ENCODE results near the gene DSCAM. TPM values are rescaled to one million over a fixed set of nuclear protein-coding genes. Genes with fewer than 3 reads are reported as not detected.

The DSCAM gene
- total and polyA plus RNA-seq, 2 experiments from 2014 or later: not detected

DNA sequence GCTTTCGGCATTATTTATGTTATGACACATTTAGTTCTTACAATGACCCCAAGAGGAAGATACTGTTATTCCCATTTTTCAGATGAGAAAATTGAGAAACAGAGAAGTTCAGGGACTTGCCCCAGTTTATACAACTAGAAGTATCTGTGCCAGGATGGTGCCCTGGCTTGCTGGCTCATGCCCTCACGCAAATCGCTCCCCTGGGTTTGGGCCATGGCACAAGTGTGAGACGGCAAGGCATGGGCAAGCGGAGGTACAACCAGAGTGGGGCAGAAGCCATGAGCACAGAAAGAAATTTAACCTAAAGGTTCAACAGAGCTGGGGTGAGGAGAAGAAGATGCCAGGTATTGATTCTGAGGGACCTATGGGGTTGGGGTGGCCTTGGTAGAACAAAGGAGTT is 469.8 kb downstream of the DSCAM start:
- H3K4me1 ChIP-seq (ENCODE audit: insufficient read depth): no peaks in the 10 kb centered on the region
- no peak overlapping the region for H3K27ac ChIP-seq
- in situ Hi-C loops (cut with MboI): no loop called here
- H3K9me2 ChIP-seq (ENCODE audit: insufficient read depth): no peaks in the 10 kb centered on the region
- H3K27me3 ChIP-seq (replicated peaks; ENCODE audit: insufficient read depth): no peaks in the 10 kb centered on the region
- no peak overlapping the region for H3K4me3 ChIP-seq
- H2AFZ ChIP-seq: no peak overlapping the region
- TF ChIP-seq EZH2phosphoT487 (IDR thresholded peaks at IDR 0.05; ENCODE audit: insufficient read depth, low read depth) (no peak), EZH2 (IDR thresholded peaks at IDR 0.05; ENCODE audit: insufficient read depth, poor library complexity, severe bottlenecking) (no peak)
- H3K4me2 ChIP-seq (ENCODE audit: unreplicated experiment): no peak overlapping the region
- H3K9ac ChIP-seq: no peak overlapping the region
- DNase-seq: no peak
- peaks cover 6% of the 10 kb centered on the region for H3K9me3 ChIP-seq (ENCODE audit: low read depth)
- 57 to 60% methylated on average over 5 of the region's 5 CpGs for WGBS, 2 experiments (ENCODE audit: low coverage in 1 of 2, low lambda C conversion rate in 2 of 2, missing lambda C conversion rate in 2 of 2)
- no peaks in the 10 kb centered on the region for H3K79me2 ChIP-seq (ENCODE audit: insufficient read depth)
- no peaks in the 10 kb centered on the region for H4K20me1 ChIP-seq (ENCODE audit: insufficient read depth)
- no peaks in the 10 kb centered on the region for H3K36me3 ChIP-seq (ENCODE audit: low read depth)
- H3F3A ChIP-seq (ENCODE audit: insufficient read depth): no peaks in the 10 kb centered on the region

- no peak for DNase-seq
- Histone ChIP-seq H3F3A (ENCODE audit: insufficient read depth) (no peaks in the 10 kb centered on the region), H2AFZ (no peak overlapping the region), H3K36me3 (ENCODE audit: low read depth) (no peaks in the 10 kb centered on the region), H3K9ac (no peak overlapping the region), H3K9me2 (ENCODE audit: insufficient read depth) (no peaks in the 10 kb centered on the region), H3K27ac (no peak overlapping the region), H3K4me1 (ENCODE audit: insufficient read depth) (no peaks in the 10 kb centered on the region), H3K4me2 (ENCODE audit: unreplicated experiment) (no peak overlapping the region), H4K20me1 (ENCODE audit: insufficient read depth) (no peaks in the 10 kb centered on the region), H3K27me3 (replicated peaks; ENCODE audit: insufficient read depth) (no peaks in the 10 kb centered on the region), H3K9me3 (ENCODE audit: low read depth) (peaks cover 6% of the 10 kb centered on the region), H3K4me3 (no peak overlapping the region), H3K79me2 (ENCODE audit: insufficient read depth) (no peaks in the 10 kb centered on the region)
- TF ChIP-seq EZH2phosphoT487 (IDR thresholded peaks at IDR 0.05; ENCODE audit: insufficient read depth, low read depth): no peak
- no peak for TF ChIP-seq EZH2 (IDR thresholded peaks at IDR 0.05; ENCODE audit: insufficient read depth, poor library complexity, severe bottlenecking)
- 8 to 10% methylated on average over 2 of the region's 2 CpGs for WGBS, 2 experiments (ENCODE audit: low coverage in 1 of 2, low lambda C conversion rate in 2 of 2, missing lambda C conversion rate in 2 of 2)
- in situ Hi-C loops (cut with MboI): no loop called here
Observed at GRCh38 chr21:40373761-40374160, 473.2 kb downstream of the DSCAM start.

GRCh38 chr21:40372506-40372905 is 474.5 kb downstream of the DSCAM start:
- no peak overlapping the region for H3K27ac ChIP-seq
- in situ Hi-C loops (cut with MboI): no loop called here
- no peaks in the 10 kb centered on the region for H3K27me3 ChIP-seq (replicated peaks; ENCODE audit: insufficient read depth)
- no peak for DNase-seq
- H2AFZ ChIP-seq: no peak overlapping the region
- H3K4me2 ChIP-seq (ENCODE audit: unreplicated experiment): no peak overlapping the region
- no peak overlapping the region for H3K4me3 ChIP-seq
- peaks cover 6% of the 10 kb centered on the region for H3K9me3 ChIP-seq (ENCODE audit: low read depth)
- TF ChIP-seq EZH2 (IDR thresholded peaks at IDR 0.05; ENCODE audit: insufficient read depth, poor library complexity, severe bottlenecking) (no peak), EZH2phosphoT487 (IDR thresholded peaks at IDR 0.05; ENCODE audit: insufficient read depth, low read depth) (no peak)
- H3K9ac ChIP-seq: no peak overlapping the region
- no peaks in the 10 kb centered on the region for H3K4me1 ChIP-seq (ENCODE audit: insufficient read depth)
- no peaks in the 10 kb centered on the region for H3F3A ChIP-seq (ENCODE audit: insufficient read depth)
- no peaks in the 10 kb centered on the region for H3K36me3 ChIP-seq (ENCODE audit: low read depth)
- 31 to 39% methylated on average over 2 of the region's 2 CpGs for WGBS, 2 experiments (ENCODE audit: low coverage in 1 of 2, low lambda C conversion rate in 2 of 2, missing lambda C conversion rate in 2 of 2)
- no peaks in the 10 kb centered on the region for H3K79me2 ChIP-seq (ENCODE audit: insufficient read depth)
- no peaks in the 10 kb centered on the region for H4K20me1 ChIP-seq (ENCODE audit: insufficient read depth)
- no peaks in the 10 kb centered on the region for H3K9me2 ChIP-seq (ENCODE audit: insufficient read depth)

DNA sequence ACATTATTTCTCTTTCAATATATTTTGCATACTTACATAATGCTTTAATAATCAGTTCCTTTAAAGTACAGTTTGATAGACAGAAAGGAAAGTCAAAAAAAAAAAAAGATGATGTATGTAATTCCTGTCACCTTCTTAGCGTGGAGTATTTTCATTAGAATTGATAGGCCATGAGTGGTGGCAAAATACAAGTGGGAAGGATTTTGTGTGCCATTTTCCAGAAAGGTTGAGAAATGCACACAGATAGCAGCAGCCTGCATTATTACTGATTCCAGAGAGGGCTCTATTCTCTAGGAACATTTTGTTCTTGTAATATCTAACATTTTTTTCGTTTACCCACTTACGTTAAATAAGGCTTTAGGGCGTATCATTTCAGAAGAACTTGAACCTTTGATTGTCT is 475.6 kb downstream of the DSCAM start:
- H3F3A ChIP-seq (ENCODE audit: insufficient read depth): no peaks in the 10 kb centered on the region
- no peak overlapping the region for H3K4me3 ChIP-seq
- H3K79me2 ChIP-seq (ENCODE audit: insufficient read depth): no peaks in the 10 kb centered on the region
- H3K27me3 ChIP-seq (replicated peaks; ENCODE audit: insufficient read depth): no peaks in the 10 kb centered on the region
- WGBS, 2 experiments (ENCODE audit: low coverage in 1 of 2, low lambda C conversion rate in 2 of 2, missing lambda C conversion rate in 2 of 2): 29% methylated on average over 4 of the region's 4 CpGs
- in situ Hi-C loops (cut with MboI): no loop called here
- H2AFZ ChIP-seq: no peak overlapping the region
- H3K4me2 ChIP-seq (ENCODE audit: unreplicated experiment): no peak overlapping the region
- no peak overlapping the region for H3K9ac ChIP-seq
- H3K9me3 ChIP-seq (ENCODE audit: low read depth): peaks cover 6% of the 10 kb centered on the region
- TF ChIP-seq EZH2 (IDR thresholded peaks at IDR 0.05; ENCODE audit: insufficient read depth, poor library complexity, severe bottlenecking) (no peak), EZH2phosphoT487 (IDR thresholded peaks at IDR 0.05; ENCODE audit: insufficient read depth, low read depth) (no peak)
- no peaks in the 10 kb centered on the region for H3K4me1 ChIP-seq (ENCODE audit: insufficient read depth)
- H3K9me2 ChIP-seq (ENCODE audit: insufficient read depth): no peaks in the 10 kb centered on the region
- no peak for DNase-seq
- H3K36me3 ChIP-seq (ENCODE audit: low read depth): no peaks in the 10 kb centered on the region
- no peak overlapping the region for H3K27ac ChIP-seq
- H4K20me1 ChIP-seq (ENCODE audit: insufficient read depth): no peaks in the 10 kb centered on the region

- no peak overlapping the region for H3K4me2 ChIP-seq (ENCODE audit: unreplicated experiment)
- no peaks in the 10 kb centered on the region for H3K9me3 ChIP-seq (ENCODE audit: low read depth)
- no peaks in the 10 kb centered on the region for H3F3A ChIP-seq (ENCODE audit: insufficient read depth)
- no peaks in the 10 kb centered on the region for H3K27me3 ChIP-seq (replicated peaks; ENCODE audit: insufficient read depth)
- H3K9me2 ChIP-seq (ENCODE audit: insufficient read depth): no peaks in the 10 kb centered on the region
- TF ChIP-seq EZH2phosphoT487 (IDR thresholded peaks at IDR 0.05; ENCODE audit: insufficient read depth, low read depth) (no peak), EZH2 (IDR thresholded peaks at IDR 0.05; ENCODE audit: insufficient read depth, poor library complexity, severe bottlenecking) (no peak)
- no peak overlapping the region for H3K27ac ChIP-seq
- no peak overlapping the region for H3K9ac ChIP-seq
- no peaks in the 10 kb centered on the region for H3K36me3 ChIP-seq (ENCODE audit: low read depth)
- H4K20me1 ChIP-seq (ENCODE audit: insufficient read depth): no peaks in the 10 kb centered on the region
- DNase-seq: no peak
- H3K4me1 ChIP-seq (ENCODE audit: insufficient read depth): no peaks in the 10 kb centered on the region
- in situ Hi-C loops (cut with MboI): no loop called here
- no peak overlapping the region for H2AFZ ChIP-seq
- no peaks in the 10 kb centered on the region for H3K79me2 ChIP-seq (ENCODE audit: insufficient read depth)
- H3K4me3 ChIP-seq: no peak overlapping the region
- 6 to 14% methylated on average over 2 of the region's 2 CpGs for WGBS, 2 experiments (ENCODE audit: low coverage in 1 of 2, low lambda C conversion rate in 2 of 2, missing lambda C conversion rate in 2 of 2)
Observed at GRCh38 chr21:40356644-40357043, 490.3 kb downstream of the DSCAM start.
